Ascending aorta (tissue), 2 donors: ENCODE results near the gene VPS8. TPM values are rescaled to one million over a fixed set of nuclear protein-coding genes. Genes with fewer than 3 reads are reported as not detected.

Experiments
- DNase-seq, 2 donors: peaks; one replicate each; pipeline ENCODE4 v3.0.0-alpha.2; 2019; ENCODE audit warnings: low spot score in 2 of 2
- H3K27ac ChIP-seq, 2 donors: fragments of 200-600 bp; sonication (generic); one replicate each; pipeline ENCODE4 v1.5.1; 2016 to 2017; ENCODE audit warnings: mild to moderate bottlenecking in 1 of 2
- H3K27me3 ChIP-seq: fragments of 200-600 bp; sonication (generic); one replicate; pipeline ENCODE4 v1.5.1; 2017
- H3K36me3 ChIP-seq, 2 donors: fragments of 200-600 bp; sonication (generic); one replicate each; pipeline ENCODE4 v1.5.1; 2016
- H3K4me1 ChIP-seq, 2 donors: fragments of 200-600 bp; sonication (generic); one replicate each; pipeline ENCODE4 v1.5.1; 2016 to 2017; ENCODE audit warnings: mild to moderate bottlenecking in 1 of 2
- H3K4me3 ChIP-seq, 2 donors: fragments of 200-600 bp; sonication (generic); one replicate each; pipeline ENCODE4 v1.5.1; 2016 to 2017; ENCODE audit warnings: mild to moderate bottlenecking in 1 of 2
- H3K9me3 ChIP-seq, 2 donors: fragments of 200-600 bp; sonication (generic); one replicate each; pipeline ENCODE4 v1.5.1; 2016
- CTCF ChIP-seq, 3 experiments: fragments of 200-600 bp in 2 of 3; fragments of 450-650 bp in 1 of 3; sonication (generic) in 2 of 3; IDR thresholded peaks; one replicate each; pipeline ENCODE4 v1.5.1; 2016 to 2019; ENCODE audit warnings: antibody characterized with exemption in 3 of 3, mild to moderate bottlenecking in 1 of 3, moderate library complexity in 1 of 3
- intact Hi-C: fragments of 100-400 bp; cut with DNase I; formaldehyde crosslinking; loops from one replicate; pipeline ENCODE4 v1.15.1; 2023
- total RNA-seq: library from RNA; depleted of rRNA; stranded (reverse); fragments of >200 nt; gene quantifications from one replicate; pipeline ENCODE4 v1.1.0, GENCODE V29; 2016

Gene VPS8
- total RNA-seq, 1 donor from 2014 or later: 24.9 TPM

- no peak for DNase-seq
- no peaks in the 10 kb centered on the region for H3K9me3 ChIP-seq
- no peak overlapping the region for H3K4me3 ChIP-seq
- no peak overlapping the region for H3K27ac ChIP-seq
- H3K36me3 ChIP-seq: peaks cover 39 to 40% of the 10 kb centered on the region in 2 donors
- intact Hi-C loops: no loop called here
- no peak for TF ChIP-seq CTCF (IDR thresholded peaks at IDR 0.05)
- H3K27me3 ChIP-seq: no peaks in the 10 kb centered on the region
- H3K4me1 ChIP-seq: no peaks in the 10 kb centered on the region
Measured at GRCh38 chr3:184924547-184924946, 112.6 kb downstream of the VPS8 start.

- Histone ChIP-seq H3K27ac (no peak overlapping the region), H3K4me3 (no peak overlapping the region), H3K36me3 (peaks cover 24 to 32% of the 10 kb centered on the region in 2 donors), H3K27me3 (no peaks in the 10 kb centered on the region), H3K4me1 (no peaks in the 10 kb centered on the region), H3K9me3 (no peaks in the 10 kb centered on the region)
- no peak for DNase-seq
- no peak for TF ChIP-seq CTCF (IDR thresholded peaks at IDR 0.05)
- intact Hi-C loops: no loop called here
Measured at GRCh38 chr3:184927796-184928315, 115.9 kb downstream of the VPS8 start.

DNA sequence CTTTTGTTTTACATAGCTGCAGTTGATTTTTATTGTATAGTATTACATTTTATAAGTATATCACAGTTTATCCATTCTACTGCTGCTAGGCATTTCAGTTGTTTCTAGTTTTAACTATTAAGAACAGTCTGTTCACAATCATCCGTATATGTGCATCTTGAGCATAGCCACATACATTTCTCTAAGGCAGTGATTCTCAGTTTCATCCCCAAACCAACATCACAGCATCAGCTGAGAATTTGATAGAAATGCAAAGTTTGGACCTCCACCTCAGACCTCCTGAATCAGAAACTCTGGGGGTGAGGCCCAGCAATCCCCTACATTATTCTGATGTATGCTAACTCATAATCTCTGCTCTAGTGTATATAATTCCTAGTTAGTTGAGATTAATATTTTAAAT lies 120.8 kb downstream of the VPS8 start:
- Histone ChIP-seq H3K27ac (no peak overlapping the region), H3K4me1 (no peaks in the 10 kb centered on the region), H3K4me3 (no peak overlapping the region), H3K36me3 (peaks cover 3 to 24% of the 10 kb centered on the region in 2 donors), H3K27me3 (no peaks in the 10 kb centered on the region), H3K9me3 (no peaks in the 10 kb centered on the region)
- intact Hi-C loops: no loop called here
- DNase-seq: no peak
- TF ChIP-seq CTCF (IDR thresholded peaks at IDR 0.05): no peak

GRCh38 chr3:184937611-184938010 lies 125.6 kb downstream of the VPS8 start:
- no peak for TF ChIP-seq CTCF (IDR thresholded peaks at IDR 0.05)
- H3K27me3 ChIP-seq: no peaks in the 10 kb centered on the region
- H3K36me3 ChIP-seq: peaks cover 4 to 23% of the 10 kb centered on the region in 2 donors
- H3K27ac ChIP-seq: no peak overlapping the region
- no peaks in the 10 kb centered on the region for H3K9me3 ChIP-seq
- H3K4me1 ChIP-seq: no peaks in the 10 kb centered on the region
- DNase-seq: no peak
- no peak overlapping the region for H3K4me3 ChIP-seq
- intact Hi-C loops: no loop called here

DNA sequence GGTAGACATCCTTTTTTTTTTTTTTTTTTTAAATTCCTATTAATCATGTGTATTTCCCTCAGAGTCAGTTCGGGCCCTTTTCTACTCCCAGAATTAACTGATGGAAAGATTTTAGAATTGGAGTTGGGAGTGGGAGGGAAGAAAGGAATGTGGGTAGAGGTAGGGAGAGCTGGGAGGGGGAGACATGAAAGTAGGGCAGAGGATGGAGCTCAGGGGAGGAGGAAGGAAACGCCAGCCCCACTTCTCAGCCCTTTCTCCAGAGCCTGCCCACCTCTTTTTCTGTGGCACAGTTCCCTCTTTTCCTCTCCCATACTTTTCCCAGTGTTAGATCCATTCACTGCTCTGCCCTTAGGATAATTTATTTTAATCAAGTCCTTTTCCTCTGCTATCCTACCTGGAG lies 129.4 kb downstream of the VPS8 start:
- Histone ChIP-seq H3K4me3 (no peak overlapping the region), H3K27me3 (no peaks in the 10 kb centered on the region), H3K27ac (no peak overlapping the region), H3K9me3 (no peaks in the 10 kb centered on the region), H3K36me3 (peaks cover 9 to 23% of the 10 kb centered on the region in 2 donors), H3K4me1 (no peaks in the 10 kb centered on the region)
- intact Hi-C loops: no loop called here
- DNase-seq: no peak
- TF ChIP-seq CTCF (IDR thresholded peaks at IDR 0.05): no peak

DNA sequence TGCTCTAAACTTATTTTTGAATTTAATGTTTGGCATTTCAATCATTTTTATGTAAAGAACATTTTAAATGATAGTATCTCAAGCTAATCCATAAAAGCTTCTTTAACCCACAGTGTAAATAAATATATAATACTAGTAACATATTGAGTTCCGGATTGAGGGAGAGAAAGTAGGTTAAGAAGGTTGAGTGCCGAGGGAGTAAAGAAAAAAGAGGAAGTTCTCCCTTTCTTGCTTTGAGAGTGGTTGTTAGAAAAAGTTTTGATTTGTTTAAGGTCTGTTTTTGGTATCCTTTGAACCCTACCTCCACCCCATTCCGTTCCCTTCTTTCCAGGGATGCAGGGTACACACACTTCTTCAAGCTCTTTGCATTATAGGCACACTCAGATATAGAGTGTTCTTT lies 130.8 kb downstream of the VPS8 start:
- no peaks in the 10 kb centered on the region for H3K9me3 ChIP-seq
- no peak for DNase-seq
- H3K36me3 ChIP-seq: peaks cover 9 to 14% of the 10 kb centered on the region in 2 donors
- no peaks in the 10 kb centered on the region for H3K4me1 ChIP-seq
- TF ChIP-seq CTCF (IDR thresholded peaks at IDR 0.05): no peak
- no peak overlapping the region for H3K27ac ChIP-seq
- intact Hi-C loops: no loop called here
- H3K4me3 ChIP-seq: no peak overlapping the region
- no peaks in the 10 kb centered on the region for H3K27me3 ChIP-seq
